Gastrocnemius medialis (tissue), 4 donors: ENCODE data around the gene SLC4A9.

ENCODE experiments used
- CTCF ChIP-seq, 5 experiments: fragments of 450-650 bp in 3 of 5; fragments of 200-600 bp in 2 of 5; sonication (generic) in 2 of 5; IDR thresholded peaks in 4 of 5; conservative IDR thresholded peaks in 1 of 5; 1 replicate in 4 of 5; 2 replicates in 1 of 5; pipeline ENCODE4 v1.5.1; 2016 to 2019; ENCODE audit warnings: antibody characterized with exemption in 5 of 5, mild to moderate bottlenecking in 3 of 5, moderate library complexity in 3 of 5
- POLR2A ChIP-seq, 2 donors: fragments of 450-650 bp; IDR thresholded peaks; one replicate each; pipeline ENCODE4 v1.6.1; 2017; ENCODE audit warnings: antibody characterized with exemption in 2 of 2, mild to moderate bottlenecking in 2 of 2, moderate library complexity in 2 of 2

- TF ChIP-seq POLR2A (IDR thresholded peaks at IDR 0.05) (no peak), CTCF (IDR thresholded peaks at IDR 0.05 in 4 of 5, conservative IDR thresholded peaks at IDR 0.05 in 1 of 5) (no peak)
These were observed 43.6 kb downstream of the SLC4A9 start for GRCh38 chr5:140403613-140404012.
